ENCODE measurements around the gene STAC3.

GRCh38 chr12:57232156-57232756 lies 18.7 kb downstream of the STAC3 start:
- no peak for TF ChIP-seq CTCF (IDR thresholded peaks at IDR 0.05)
- TF ChIP-seq POLR2A (IDR thresholded peaks at IDR 0.05) = no peak

All from adrenal gland (tissue), 5 donors.